Caco-2 (cell line): ENCODE results near the gene SPOCK1. TPM values are rescaled to one million over a fixed set of nuclear protein-coding genes. Genes with fewer than 3 reads are reported as not detected.

ENCODE experiments used
- BruUV-seq: library from RNA; stranded (reverse); fragments of 400-500 nt; replicated peaks from 2 replicates; lab custom pipeline; 2021; lab: Mats Ljungman, UMichigan
- CTCF ChIA-PET: fragments of 300-600 bp; sonication (Branson Sonifier 250); formaldehyde crosslinking; loops from one replicate; lab custom pipeline; 2022; ENCODE audit warnings: antibody characterized with exemption; lab: Charles Lee
- POLR2A ChIA-PET: fragments of 300-600 bp; sonication (Branson Sonifier 250); formaldehyde crosslinking; loops from one replicate; lab custom pipeline; 2022; ENCODE audit warnings: antibody characterized with exemption; lab: Charles Lee
- DNase-seq, 2 experiments: peaks; one replicate each; pipeline versions ENCODE4 v3.0.0 to v3.0.0-alpha.2; 2020 to 2022
- H3K27me3 ChIP-seq: replicated peaks from 2 replicates; pipeline ENCODE4 v1.6.0; 2011; ENCODE audit warnings: low read length; ENCODE audit not compliant: control insufficient read depth, insufficient read depth
- H3K36me3 ChIP-seq: 2 replicates; pipeline ENCODE4 v1.5.1; 2011; ENCODE audit warnings: low read length; ENCODE audit not compliant: control insufficient read depth, insufficient read depth
- H3K4me1 ChIP-seq: fragments of 250-450 bp; sonication (Bioruptor Pico); 2 replicates; pipeline ENCODE4 v1.5.1; 2020; ENCODE audit warnings: mild to moderate bottlenecking
- H3K4me3 ChIP-seq: 2 replicates; pipeline ENCODE4 v1.5.1; 2011; ENCODE audit warnings: low read depth, mild to moderate bottlenecking, control low read depth, low read length
- H3K9me3 ChIP-seq: fragments of 250-450 bp; sonication (Bioruptor Pico); 2 replicates; pipeline ENCODE4 v1.5.1; 2020; ENCODE audit warnings: mild to moderate bottlenecking, moderate library complexity
- H3K27ac Mint-ChIP-seq: one replicate; pipeline ENCODE4 v1.8.0; 2022; ENCODE audit warnings: mixed read lengths; ENCODE audit not compliant: unreplicated experiment
- H3K27me3 Mint-ChIP-seq: one replicate; pipeline ENCODE4 v1.8.0; 2022; ENCODE audit warnings: mixed read lengths; ENCODE audit not compliant: insufficient read depth, unreplicated experiment
- H3K36me3 Mint-ChIP-seq: one replicate; pipeline ENCODE4 v1.8.0; 2022; ENCODE audit warnings: mild to moderate bottlenecking, mixed read lengths; ENCODE audit not compliant: insufficient read depth, unreplicated experiment
- H3K4me1 Mint-ChIP-seq: one replicate; pipeline ENCODE4 v1.8.0; 2022; ENCODE audit warnings: low read depth, mixed read lengths; ENCODE audit not compliant: unreplicated experiment
- H3K4me3 Mint-ChIP-seq: one replicate; pipeline ENCODE4 v1.8.0; 2022; ENCODE audit warnings: mild to moderate bottlenecking, moderate library complexity, mixed read lengths; ENCODE audit not compliant: unreplicated experiment
- H3K9me3 Mint-ChIP-seq: one replicate; pipeline ENCODE4 v1.8.0; 2022; ENCODE audit warnings: mixed read lengths; ENCODE audit not compliant: unreplicated experiment
- intact Hi-C: fragments of 100-400 bp; cut with micrococcal nuclease; formaldehyde crosslinking; loops from one replicate; pipeline ENCODE4 v1.10.0; 2022; ENCODE audit not compliant: unreplicated experiment
- total RNA-seq: library from RNA; stranded (reverse); gene quantifications from 2 replicates; pipeline ENCODE4 v1.2.3, GENCODE V29; 2022
- TF ChIP-seq, protein P1 (sequence below), 2 experiments: fragments of 200-600 bp in 1 of 2; IDR thresholded peaks; 1 replicate in 1 of 2; 2 replicates in 1 of 2; pipeline versions ENCODE4 v1.5.1 to v1.8.0; 2011 to 2022; ENCODE audit warnings: antibody characterized with exemption in 1 of 2, control low read depth in 1 of 2, inconsistent platforms in 1 of 2, low read depth in 1 of 2, low read length in 1 of 2, mild to moderate bottlenecking in 1 of 2, moderate library complexity in 1 of 2; ENCODE audit not compliant: insufficient read depth in 1 of 2, severe bottlenecking in 1 of 2, unreplicated experiment in 1 of 2

The SPOCK1 gene
- total RNA-seq, 1 experiment from 2014 or later, result not detected

DNA sequence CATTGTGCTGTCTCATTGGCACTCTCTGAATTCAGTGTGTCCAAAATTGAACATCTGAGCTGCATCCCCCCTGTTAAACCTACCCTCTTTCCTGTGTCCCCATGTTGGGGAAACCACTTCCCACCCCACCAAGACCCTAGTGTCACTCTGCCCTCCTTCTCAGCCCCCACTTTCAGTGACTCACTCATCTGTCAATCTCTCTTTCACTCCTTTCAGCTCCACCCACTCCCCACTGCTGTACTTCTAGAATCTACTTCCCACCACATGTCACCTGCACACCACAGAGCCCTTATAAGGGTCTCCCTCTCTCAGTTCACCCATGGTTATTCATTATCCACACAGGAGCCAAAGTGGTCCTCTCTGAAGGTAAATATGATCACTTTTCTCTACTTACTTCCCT lies 5.8 kb upstream of the SPOCK1 start:
- Histone ChIP-seq H3K4me3 (no peak overlapping the region), H3K36me3 (no peaks in the 10 kb centered on the region), H3K27me3 (no peaks in the 10 kb centered on the region), H3K4me1 (no peaks in the 10 kb centered on the region), H3K9me3 (no peaks in the 10 kb centered on the region)
- no peak for DNase-seq
- no peak overlapping the region for H3K27ac Mint-ChIP-seq
- peaks cover 7% of the 10 kb centered on the region for H3K27me3 Mint-ChIP-seq
- no TSS peak for BruUV-seq
- H3K9me3 Mint-ChIP-seq, result no peaks in the 10 kb centered on the region
- H3K36me3 Mint-ChIP-seq, result no peaks in the 10 kb centered on the region
- no peaks in the 10 kb centered on the region for H3K4me1 Mint-ChIP-seq
- TF ChIP-seq, protein P1, sequence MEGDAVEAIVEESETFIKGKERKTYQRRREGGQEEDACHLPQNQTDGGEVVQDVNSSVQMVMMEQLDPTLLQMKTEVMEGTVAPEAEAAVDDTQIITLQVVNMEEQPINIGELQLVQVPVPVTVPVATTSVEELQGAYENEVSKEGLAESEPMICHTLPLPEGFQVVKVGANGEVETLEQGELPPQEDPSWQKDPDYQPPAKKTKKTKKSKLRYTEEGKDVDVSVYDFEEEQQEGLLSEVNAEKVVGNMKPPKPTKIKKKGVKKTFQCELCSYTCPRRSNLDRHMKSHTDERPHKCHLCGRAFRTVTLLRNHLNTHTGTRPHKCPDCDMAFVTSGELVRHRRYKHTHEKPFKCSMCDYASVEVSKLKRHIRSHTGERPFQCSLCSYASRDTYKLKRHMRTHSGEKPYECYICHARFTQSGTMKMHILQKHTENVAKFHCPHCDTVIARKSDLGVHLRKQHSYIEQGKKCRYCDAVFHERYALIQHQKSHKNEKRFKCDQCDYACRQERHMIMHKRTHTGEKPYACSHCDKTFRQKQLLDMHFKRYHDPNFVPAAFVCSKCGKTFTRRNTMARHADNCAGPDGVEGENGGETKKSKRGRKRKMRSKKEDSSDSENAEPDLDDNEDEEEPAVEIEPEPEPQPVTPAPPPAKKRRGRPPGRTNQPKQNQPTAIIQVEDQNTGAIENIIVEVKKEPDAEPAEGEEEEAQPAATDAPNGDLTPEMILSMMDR (IDR thresholded peaks at IDR 0.05; ENCODE audit: insufficient read depth in 1 of 2, low read depth in 1 of 2, low read length in 1 of 2, severe bottlenecking in 1 of 2, unreplicated experiment in 1 of 2), result no peak
- ChIA-PET CTCF (no interaction called here), POLR2A (no interaction called here)
- no peak overlapping the region for H3K4me3 Mint-ChIP-seq
- intact Hi-C loops, result no loop called here

DNA sequence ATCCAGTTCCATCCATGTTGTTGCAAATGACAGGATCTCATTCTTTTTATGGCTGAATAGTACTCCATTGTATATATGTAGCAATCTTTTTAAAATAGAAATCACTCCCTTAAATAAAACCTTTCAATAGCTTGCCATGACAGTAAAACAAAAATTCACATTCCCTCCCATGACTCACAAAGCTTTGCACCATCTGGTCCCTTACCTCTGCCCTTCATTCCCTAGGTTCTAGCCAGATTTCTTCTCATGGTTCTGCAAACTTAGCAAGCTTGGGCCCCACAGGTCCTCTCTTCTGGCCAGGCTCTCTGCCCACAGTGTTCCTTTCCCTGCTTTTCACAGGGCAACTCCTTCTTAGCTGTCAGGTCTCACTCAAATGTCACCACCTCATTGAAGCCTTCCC lies 4.3 kb upstream of the SPOCK1 start:
- Mint-ChIP-seq H3K4me1 (no peaks in the 10 kb centered on the region), H3K27me3 (peaks cover 7% of the 10 kb centered on the region), H3K27ac (no peak overlapping the region), H3K36me3 (no peaks in the 10 kb centered on the region), H3K9me3 (no peaks in the 10 kb centered on the region), H3K4me3 (no peak overlapping the region)
- no peak for DNase-seq
- intact Hi-C loops, result no loop called here
- no peaks in the 10 kb centered on the region for H3K27me3 ChIP-seq
- ChIA-PET POLR2A (no interaction called here), CTCF (no interaction called here)
- no peak overlapping the region for H3K4me3 ChIP-seq
- H3K36me3 ChIP-seq, result no peaks in the 10 kb centered on the region
- H3K4me1 ChIP-seq, result no peaks in the 10 kb centered on the region
- TF ChIP-seq, protein P1 (IDR thresholded peaks at IDR 0.05; ENCODE audit: insufficient read depth in 1 of 2, low read depth in 1 of 2, low read length in 1 of 2, severe bottlenecking in 1 of 2, unreplicated experiment in 1 of 2), result no peak
- H3K9me3 ChIP-seq, result no peaks in the 10 kb centered on the region
- BruUV-seq, result no TSS peak

DNA sequence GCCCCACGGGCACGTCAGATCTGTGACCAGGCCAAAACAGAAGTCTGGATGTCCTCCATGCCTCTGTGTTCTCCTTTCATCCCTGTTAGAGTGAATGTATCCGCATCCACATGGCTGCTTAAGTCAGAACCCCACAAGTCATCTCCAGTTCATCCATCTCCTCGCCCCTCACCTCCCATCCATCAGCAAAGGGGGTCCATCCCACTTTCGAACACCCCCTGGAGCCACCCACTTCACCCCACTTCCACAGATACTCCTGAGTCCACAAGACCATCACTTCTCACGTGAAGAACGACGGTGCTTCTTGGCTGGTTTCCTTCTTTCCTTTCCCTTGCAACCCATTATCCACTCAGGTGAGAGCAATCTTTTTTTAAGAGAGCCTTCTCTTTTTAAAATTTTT lies 3.5 kb upstream of the SPOCK1 start:
- no TSS peak for BruUV-seq
- Mint-ChIP-seq H3K27ac (no peak overlapping the region), H3K4me3 (no peak overlapping the region), H3K4me1 (no peaks in the 10 kb centered on the region), H3K27me3 (peaks cover 10% of the 10 kb centered on the region), H3K36me3 (no peaks in the 10 kb centered on the region), H3K9me3 (no peaks in the 10 kb centered on the region)
- intact Hi-C loops, result no loop called here
- CTCF ChIA-PET, result no interaction called here
- H3K4me1 ChIP-seq, result no peaks in the 10 kb centered on the region
- no peak for DNase-seq
- POLR2A ChIA-PET, result no interaction called here
- TF ChIP-seq, protein P1 (IDR thresholded peaks at IDR 0.05; ENCODE audit: insufficient read depth in 1 of 2, low read depth in 1 of 2, low read length in 1 of 2, severe bottlenecking in 1 of 2, unreplicated experiment in 1 of 2), result no peak
- no peaks in the 10 kb centered on the region for H3K9me3 ChIP-seq
- H3K4me3 ChIP-seq, result no peak overlapping the region
- no peaks in the 10 kb centered on the region for H3K36me3 ChIP-seq
- H3K27me3 ChIP-seq, result no peaks in the 10 kb centered on the region
